ENCODE data around the gene RGL1.

The RGL1 gene

DNA sequence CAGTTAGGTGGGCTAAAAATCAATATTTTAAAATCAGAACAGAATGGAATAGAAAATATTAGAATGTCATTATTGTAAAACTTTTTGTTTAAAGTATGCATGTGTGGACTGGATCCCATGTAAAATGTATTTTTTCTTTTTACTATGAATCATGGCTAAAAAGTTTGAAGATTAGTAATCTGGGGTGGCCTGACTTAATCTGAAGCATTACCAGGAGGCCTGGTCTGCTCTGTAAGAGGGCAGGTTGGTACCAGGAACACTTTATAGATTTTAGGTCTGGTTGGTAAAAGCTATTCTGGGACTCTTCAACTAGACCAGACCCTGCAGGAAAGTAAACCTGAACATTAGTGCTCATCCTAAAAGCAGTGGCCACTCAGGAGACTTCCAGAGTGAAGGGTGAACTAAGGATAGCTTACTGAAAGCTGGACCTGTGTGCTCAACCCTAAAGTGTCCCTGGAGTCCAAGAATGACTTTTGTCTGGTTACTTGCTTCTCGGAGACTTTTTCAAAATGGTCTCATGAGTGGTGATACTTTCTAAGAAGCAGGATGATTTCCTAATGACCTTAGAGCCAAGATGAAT is 16.5 kb downstream of the RGL1 start:
- Histone ChIP-seq H3F3A (ENCODE audit: control insufficient read depth, insufficient read depth) (no peaks in the 10 kb centered on the region), H3K4me1 (ENCODE audit: control insufficient read depth, low read length) (peaks cover 8% of the 10 kb centered on the region), H3K79me2 (ENCODE audit: control insufficient read depth, low read length) (no peaks in the 10 kb centered on the region), H3K9me3 (ENCODE audit: control insufficient read depth, insufficient read depth, low read length) (no peaks in the 10 kb centered on the region), H4K20me1 (ENCODE audit: control insufficient read depth, insufficient read depth, low read depth, low read length) (no peaks in the 10 kb centered on the region), H3K36me3 (ENCODE audit: control insufficient read depth, low read length) (no peaks in the 10 kb centered on the region), H3K9me2 (replicated peaks; ENCODE audit: control insufficient read depth, low read length) (no peaks in the 10 kb centered on the region), H3K27ac (ENCODE audit: low read depth, low read length) (no peak overlapping the region), H3K4me3 (ENCODE audit: low read length) (no peak overlapping the region), H3K4me2 (ENCODE audit: low read length) (no peak overlapping the region), H3K27me3 (ENCODE audit: control insufficient read depth, low read length) (no peaks in the 10 kb centered on the region)
- TF ChIP-seq, protein P1, sequence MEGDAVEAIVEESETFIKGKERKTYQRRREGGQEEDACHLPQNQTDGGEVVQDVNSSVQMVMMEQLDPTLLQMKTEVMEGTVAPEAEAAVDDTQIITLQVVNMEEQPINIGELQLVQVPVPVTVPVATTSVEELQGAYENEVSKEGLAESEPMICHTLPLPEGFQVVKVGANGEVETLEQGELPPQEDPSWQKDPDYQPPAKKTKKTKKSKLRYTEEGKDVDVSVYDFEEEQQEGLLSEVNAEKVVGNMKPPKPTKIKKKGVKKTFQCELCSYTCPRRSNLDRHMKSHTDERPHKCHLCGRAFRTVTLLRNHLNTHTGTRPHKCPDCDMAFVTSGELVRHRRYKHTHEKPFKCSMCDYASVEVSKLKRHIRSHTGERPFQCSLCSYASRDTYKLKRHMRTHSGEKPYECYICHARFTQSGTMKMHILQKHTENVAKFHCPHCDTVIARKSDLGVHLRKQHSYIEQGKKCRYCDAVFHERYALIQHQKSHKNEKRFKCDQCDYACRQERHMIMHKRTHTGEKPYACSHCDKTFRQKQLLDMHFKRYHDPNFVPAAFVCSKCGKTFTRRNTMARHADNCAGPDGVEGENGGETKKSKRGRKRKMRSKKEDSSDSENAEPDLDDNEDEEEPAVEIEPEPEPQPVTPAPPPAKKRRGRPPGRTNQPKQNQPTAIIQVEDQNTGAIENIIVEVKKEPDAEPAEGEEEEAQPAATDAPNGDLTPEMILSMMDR (IDR thresholded peaks at IDR 0.05; ENCODE audit: low read depth, low read length, poor library complexity, severe bottlenecking): no peak
- no peak for TF ChIP-seq EZH2phosphoT487 (IDR thresholded peaks at IDR 0.05; ENCODE audit: borderline replicate concordance, low read length)

DNA sequence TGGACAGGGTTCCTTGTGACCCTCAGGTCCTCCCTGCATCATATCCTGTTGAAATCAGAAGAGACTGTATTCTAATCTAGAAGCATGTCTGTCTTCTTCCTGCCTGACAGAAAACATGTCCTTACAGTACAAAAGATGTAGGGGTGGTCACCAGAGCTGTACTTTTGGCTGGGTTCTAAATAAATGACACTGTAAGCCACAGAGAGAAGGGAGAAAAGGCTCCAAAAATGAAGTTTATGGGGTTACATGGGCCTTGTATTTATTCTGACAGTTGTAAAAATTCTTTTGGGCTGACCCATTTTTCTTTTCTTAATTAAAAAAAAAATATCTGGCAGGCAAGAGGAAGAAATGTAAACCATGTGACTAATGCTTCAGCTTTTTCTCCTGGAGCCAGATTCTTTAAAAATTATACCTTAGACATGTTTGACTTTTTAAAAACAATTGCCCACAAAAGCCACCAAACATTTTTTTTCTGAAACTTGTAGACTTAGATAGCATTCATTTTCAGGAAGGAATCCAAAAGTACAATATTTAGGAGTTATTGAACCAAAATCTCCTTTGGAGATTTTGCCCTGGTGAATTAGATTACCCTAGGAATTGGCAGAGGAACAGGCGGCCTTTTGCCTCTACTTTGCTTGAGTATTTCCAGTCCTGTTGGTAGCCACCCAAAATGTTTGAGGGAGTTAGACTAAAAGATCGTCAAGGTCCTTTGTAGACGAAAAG is 17.1 kb downstream of the RGL1 start:
- H3K4me2 ChIP-seq (ENCODE audit: low read length): no peak overlapping the region
- H3K79me2 ChIP-seq (ENCODE audit: control insufficient read depth, low read length): no peaks in the 10 kb centered on the region
- H3K4me3 ChIP-seq (ENCODE audit: low read length): no peak overlapping the region
- no peaks in the 10 kb centered on the region for H3K9me3 ChIP-seq (ENCODE audit: control insufficient read depth, insufficient read depth, low read length)
- H4K20me1 ChIP-seq (ENCODE audit: control insufficient read depth, insufficient read depth, low read depth, low read length): no peaks in the 10 kb centered on the region
- peaks cover 5% of the 10 kb centered on the region for H3K4me1 ChIP-seq (ENCODE audit: control insufficient read depth, low read length)
- H3K27me3 ChIP-seq (ENCODE audit: control insufficient read depth, low read length): no peaks in the 10 kb centered on the region
- H3F3A ChIP-seq (ENCODE audit: control insufficient read depth, insufficient read depth): no peaks in the 10 kb centered on the region
- H3K36me3 ChIP-seq (ENCODE audit: control insufficient read depth, low read length): no peaks in the 10 kb centered on the region
- no peak overlapping the region for H3K27ac ChIP-seq (ENCODE audit: low read depth, low read length)
- TF ChIP-seq, protein P1 (IDR thresholded peaks at IDR 0.05; ENCODE audit: low read depth, low read length, poor library complexity, severe bottlenecking): no peak
- no peak for TF ChIP-seq EZH2phosphoT487 (IDR thresholded peaks at IDR 0.05; ENCODE audit: borderline replicate concordance, low read length)
- H3K9me2 ChIP-seq (replicated peaks; ENCODE audit: control insufficient read depth, low read length): no peaks in the 10 kb centered on the region

DNA sequence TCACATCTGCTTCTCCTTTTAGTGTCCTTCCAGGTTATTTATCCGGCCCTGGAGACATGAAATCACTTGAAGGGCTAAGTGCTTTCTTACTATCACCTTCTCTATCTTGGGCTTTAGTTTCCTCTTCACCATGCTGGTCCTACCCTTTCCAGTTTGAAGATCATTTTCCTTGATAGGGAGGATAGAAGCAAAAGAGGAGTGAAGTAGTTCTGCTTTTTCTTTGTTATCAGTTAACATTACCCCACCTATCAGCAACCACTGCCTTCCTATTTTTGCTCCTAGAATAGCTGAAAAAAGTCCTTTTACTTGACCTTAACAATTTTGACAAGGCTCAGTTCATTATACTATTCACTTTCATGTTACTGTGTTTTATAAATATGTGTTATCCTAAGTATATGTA is 19.4 kb downstream of the RGL1 start:
- H3K4me3 ChIP-seq (ENCODE audit: low read length): no peak overlapping the region
- H3K36me3 ChIP-seq (ENCODE audit: control insufficient read depth, low read length): no peaks in the 10 kb centered on the region
- H3K4me1 ChIP-seq (ENCODE audit: control insufficient read depth, low read length): no peaks in the 10 kb centered on the region

DNA sequence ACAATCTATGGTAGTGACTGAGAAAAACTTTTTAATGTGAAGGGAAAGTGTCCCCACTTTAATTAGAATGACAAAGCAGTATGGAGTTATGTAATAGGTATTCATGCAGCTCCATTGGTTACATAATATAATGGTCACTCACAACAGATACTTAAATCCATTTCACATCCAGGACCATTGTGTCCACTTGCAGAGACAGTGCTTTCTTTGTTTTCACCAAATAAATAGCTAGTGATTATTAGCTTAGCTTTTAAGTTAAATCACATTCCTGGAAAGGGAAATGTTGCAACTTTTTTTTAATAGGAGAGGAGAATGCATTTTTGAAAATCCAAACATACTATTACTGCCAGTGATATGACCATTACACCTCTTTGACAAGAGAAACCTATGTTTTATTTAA is 22.9 kb downstream of the RGL1 start:
- Histone ChIP-seq H3K27ac (ENCODE audit: low read depth, low read length) (no peak overlapping the region), H3K4me2 (ENCODE audit: low read length) (no peak overlapping the region), H3F3A (ENCODE audit: control insufficient read depth, insufficient read depth) (no peaks in the 10 kb centered on the region), H4K20me1 (ENCODE audit: control insufficient read depth, insufficient read depth, low read depth, low read length) (no peaks in the 10 kb centered on the region), H3K36me3 (ENCODE audit: control insufficient read depth, low read length) (no peaks in the 10 kb centered on the region), H3K4me1 (ENCODE audit: control insufficient read depth, low read length) (peaks cover 6% of the 10 kb centered on the region), H3K9me3 (ENCODE audit: control insufficient read depth, insufficient read depth, low read length) (no peaks in the 10 kb centered on the region), H3K79me2 (ENCODE audit: control insufficient read depth, low read length) (no peaks in the 10 kb centered on the region), H3K4me3 (ENCODE audit: low read length) (no peak overlapping the region), H3K9me2 (replicated peaks; ENCODE audit: control insufficient read depth, low read length) (no peaks in the 10 kb centered on the region), H3K27me3 (ENCODE audit: control insufficient read depth, low read length) (no peaks in the 10 kb centered on the region)
- TF ChIP-seq EZH2phosphoT487 (IDR thresholded peaks at IDR 0.05; ENCODE audit: borderline replicate concordance, low read length): no peak
- TF ChIP-seq, protein P1 (IDR thresholded peaks at IDR 0.05; ENCODE audit: low read depth, low read length, poor library complexity, severe bottlenecking): no peak

More for the DNA sequence above, 19.4 kb downstream of the RGL1 start:
- no peak overlapping the region for H3K4me2 ChIP-seq (ENCODE audit: low read length)
- no peak for TF ChIP-seq EZH2phosphoT487 (IDR thresholded peaks at IDR 0.05; ENCODE audit: borderline replicate concordance, low read length)
- H3K9me3 ChIP-seq (ENCODE audit: control insufficient read depth, insufficient read depth, low read length): no peaks in the 10 kb centered on the region
- no peaks in the 10 kb centered on the region for H3K9me2 ChIP-seq (replicated peaks; ENCODE audit: control insufficient read depth, low read length)
- H3F3A ChIP-seq (ENCODE audit: control insufficient read depth, insufficient read depth): no peaks in the 10 kb centered on the region
- H3K27me3 ChIP-seq (ENCODE audit: control insufficient read depth, low read length): no peaks in the 10 kb centered on the region
- H4K20me1 ChIP-seq (ENCODE audit: control insufficient read depth, insufficient read depth, low read depth, low read length): no peaks in the 10 kb centered on the region
- H3K79me2 ChIP-seq (ENCODE audit: control insufficient read depth, low read length): no peaks in the 10 kb centered on the region
- H3K27ac ChIP-seq (ENCODE audit: low read depth, low read length): no peak overlapping the region

Measured in DOHH2 (cell line).